LHCN-M2 (cell line): ENCODE measurements around the gene SAP30BP. TPM values are rescaled to one million over a fixed set of nuclear protein-coding genes. Genes with fewer than 3 reads are reported as not detected.

Experiments
- DNase-seq: peaks from one replicate; pipeline ENCODE4 v3.0.0-alpha.2; 2012; ENCODE audit warnings: low read depth
- total RNA-seq: library from RNA; depleted of rRNA; stranded (reverse); fragments of >200 nt; gene quantifications from 2 replicates; pipeline ENCODE4 v1.2.3, GENCODE V29; 2014

SAP30BP gene
- total RNA-seq, 1 experiment from 2014 or later, result 58.4 TPM

DNA sequence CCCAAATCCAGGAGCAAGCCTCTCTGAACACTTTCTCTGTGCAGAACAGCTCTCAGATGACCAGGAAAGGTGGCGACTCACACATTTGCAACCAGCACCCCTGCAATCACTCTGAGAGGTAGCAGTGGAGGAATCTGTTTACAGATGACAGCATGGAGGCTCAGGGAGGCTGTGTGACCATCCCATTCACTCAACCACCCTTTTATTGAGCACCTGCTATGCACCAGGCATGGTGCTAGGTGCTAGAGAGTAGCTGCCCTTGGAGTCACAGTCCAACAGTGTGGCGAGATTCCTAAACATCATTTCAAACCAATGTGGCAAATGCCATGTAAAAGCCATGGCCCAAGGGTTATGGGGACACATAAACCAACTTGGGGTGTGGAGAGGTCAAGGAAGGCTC lies 52.6 kb downstream of the SAP30BP start:
- DNase-seq, result no peak

DNA sequence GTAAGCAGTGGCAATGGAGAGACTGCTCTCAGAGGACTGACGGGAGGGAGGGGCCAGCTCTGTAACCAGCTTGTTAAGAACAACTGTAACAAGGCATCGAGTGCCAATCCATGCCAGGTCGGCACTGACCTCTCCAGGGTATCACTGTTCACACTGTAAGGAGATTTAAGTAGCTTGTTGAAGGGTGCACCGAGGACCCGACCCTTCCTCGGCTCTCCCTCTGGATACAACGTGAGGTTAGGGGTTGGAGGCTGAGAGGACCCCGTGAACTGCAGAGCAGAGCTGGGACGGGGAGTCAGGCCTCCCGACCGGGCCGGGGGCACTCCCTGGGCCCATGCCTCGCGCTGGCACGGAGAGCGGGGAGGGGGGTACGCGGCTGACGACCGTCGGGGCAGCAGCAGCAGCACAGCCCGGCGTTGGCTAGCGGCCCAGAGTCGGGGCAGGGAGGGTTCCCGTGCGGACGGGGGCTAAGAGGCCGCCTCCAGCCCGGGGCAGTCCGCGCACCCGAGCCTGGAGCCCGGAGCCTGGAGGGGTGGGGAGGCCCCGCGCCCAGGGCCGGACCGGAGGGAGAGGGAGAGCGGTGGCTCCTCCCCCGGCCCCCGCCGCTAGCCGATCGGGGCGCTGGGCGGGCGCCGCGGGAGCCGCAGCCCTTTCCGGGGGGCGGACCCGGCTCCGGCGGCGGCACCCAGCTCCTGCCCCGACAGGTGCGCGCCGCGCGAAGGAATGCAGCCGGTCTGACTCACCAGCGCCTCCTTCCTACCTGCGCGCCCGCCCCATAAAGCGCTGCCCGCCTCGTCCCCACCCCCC lies 53.7 kb downstream of the SAP30BP start, which contains the start of gene ITGB4:
ITGB4 (plus strand) TSS at position 804 of the 807 bp plus-strand sequence. CDS start 3,245 bp downstream, outside the sequence.
- DNase-seq, result no peak

DNA sequence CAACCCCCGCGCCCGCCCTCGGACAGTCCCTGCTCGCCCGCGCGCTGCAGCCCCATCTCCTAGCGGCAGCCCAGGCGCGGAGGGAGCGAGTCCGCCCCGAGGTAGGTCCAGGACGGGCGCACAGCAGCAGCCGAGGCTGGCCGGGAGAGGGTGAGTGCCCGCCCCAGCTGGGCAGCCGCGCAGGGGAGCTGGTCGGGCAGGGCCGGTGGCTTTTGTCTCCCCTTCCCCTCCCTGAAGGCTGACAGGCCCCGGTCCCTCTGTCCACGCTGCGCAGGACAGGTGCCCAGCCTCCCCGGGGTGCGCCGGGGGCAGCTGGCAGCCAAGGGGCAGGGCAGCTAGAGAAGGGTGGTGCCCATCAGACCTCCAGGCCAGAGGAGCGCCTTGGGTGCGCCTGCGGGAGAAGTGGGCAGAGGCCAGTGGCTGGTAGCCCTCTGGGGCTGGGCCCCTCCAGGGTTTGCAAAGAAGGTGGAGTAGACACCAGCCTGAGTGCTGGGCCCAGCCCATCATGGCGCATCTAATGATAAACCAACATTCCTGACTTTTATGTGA lies 54.4 kb downstream of the SAP30BP start:
- DNase-seq, result no peak

DNA sequence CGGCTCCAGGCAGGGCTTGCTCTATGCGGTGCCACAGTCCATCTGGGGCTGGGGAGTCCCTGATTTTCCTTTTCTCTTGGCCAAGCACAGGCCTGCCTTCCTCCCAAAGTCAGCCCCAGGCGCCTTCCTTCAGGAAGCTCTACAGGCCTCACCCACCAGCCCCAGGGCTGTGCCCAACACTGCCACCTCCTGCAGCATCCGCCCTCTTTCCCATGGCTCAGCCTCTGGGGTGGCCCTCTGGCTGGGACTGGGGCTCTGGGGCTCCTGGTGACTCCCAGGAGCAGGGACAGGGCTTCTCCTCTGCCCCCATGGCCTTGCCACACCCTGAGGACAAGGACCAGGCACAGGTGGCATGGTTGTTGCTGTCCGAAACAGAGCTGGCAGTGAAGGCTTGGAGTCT lies 54.9 kb downstream of the SAP30BP start:
- no peak for DNase-seq

DNA sequence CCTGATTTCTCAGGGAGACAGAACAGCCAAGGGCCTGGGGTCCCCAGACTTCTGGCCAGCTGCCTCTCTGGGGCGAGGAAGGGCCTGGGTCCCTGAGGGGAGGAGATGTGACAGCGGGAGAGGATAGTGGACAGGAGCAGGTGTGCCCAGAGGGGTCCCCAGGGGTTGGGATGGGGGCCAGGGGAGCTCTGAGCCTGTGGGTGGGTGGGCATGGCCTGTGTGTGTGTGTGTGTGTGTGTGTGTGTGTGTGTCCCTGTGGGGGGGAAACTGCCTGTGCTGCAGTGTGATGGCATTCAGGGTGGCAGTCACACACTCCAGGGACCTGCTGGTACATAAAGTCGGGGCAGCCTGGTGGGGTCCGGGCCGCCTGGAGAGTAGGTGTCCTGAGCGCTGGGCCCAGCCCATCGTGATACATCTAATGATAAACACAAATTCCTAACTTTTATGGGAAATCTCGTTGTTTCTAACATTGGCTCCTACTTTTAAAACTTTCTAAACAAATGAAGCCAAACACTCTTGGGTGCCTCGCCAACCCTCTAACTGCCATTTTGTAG lies 55.5 kb downstream of the SAP30BP start:
- no peak for DNase-seq

DNA sequence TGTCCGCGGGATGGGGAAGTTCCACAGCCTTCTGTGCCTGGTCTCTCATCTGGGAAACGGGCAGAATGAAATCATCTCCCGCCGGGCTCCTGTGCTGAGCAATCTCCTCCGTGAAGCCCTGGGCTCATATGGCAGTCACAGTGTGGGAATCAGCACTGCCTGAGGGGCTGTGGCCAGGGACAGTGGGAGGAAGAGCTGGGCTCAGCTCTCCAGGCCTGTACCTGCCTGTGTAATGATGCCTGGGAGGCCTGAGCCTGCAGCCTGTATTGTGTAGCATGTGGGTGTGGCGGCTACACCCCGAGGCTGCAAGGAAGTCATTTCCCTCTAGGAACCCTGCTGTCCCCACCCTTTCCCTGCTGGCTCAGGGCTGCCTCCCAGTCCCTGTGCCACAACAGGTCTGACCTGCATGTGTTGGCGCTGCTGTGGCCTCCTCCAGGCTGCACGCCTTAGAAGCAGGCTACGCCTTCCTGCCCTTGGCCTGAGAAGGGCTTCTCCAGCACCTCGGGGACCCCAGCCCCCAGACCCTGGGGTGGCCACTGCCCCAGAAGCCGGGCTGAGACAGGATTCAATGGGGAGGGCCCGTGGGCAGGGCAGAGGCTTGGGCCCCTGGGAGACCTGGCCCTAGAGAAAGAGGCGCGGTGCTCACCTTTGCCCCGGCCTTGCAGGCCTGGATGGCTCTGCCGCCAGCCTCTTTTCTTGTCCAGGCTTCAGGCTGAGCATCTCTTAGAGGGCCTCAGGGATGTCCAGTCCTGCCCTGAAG lies 56.2 kb downstream of the SAP30BP start:
- DNase-seq, result no peak

DNA sequence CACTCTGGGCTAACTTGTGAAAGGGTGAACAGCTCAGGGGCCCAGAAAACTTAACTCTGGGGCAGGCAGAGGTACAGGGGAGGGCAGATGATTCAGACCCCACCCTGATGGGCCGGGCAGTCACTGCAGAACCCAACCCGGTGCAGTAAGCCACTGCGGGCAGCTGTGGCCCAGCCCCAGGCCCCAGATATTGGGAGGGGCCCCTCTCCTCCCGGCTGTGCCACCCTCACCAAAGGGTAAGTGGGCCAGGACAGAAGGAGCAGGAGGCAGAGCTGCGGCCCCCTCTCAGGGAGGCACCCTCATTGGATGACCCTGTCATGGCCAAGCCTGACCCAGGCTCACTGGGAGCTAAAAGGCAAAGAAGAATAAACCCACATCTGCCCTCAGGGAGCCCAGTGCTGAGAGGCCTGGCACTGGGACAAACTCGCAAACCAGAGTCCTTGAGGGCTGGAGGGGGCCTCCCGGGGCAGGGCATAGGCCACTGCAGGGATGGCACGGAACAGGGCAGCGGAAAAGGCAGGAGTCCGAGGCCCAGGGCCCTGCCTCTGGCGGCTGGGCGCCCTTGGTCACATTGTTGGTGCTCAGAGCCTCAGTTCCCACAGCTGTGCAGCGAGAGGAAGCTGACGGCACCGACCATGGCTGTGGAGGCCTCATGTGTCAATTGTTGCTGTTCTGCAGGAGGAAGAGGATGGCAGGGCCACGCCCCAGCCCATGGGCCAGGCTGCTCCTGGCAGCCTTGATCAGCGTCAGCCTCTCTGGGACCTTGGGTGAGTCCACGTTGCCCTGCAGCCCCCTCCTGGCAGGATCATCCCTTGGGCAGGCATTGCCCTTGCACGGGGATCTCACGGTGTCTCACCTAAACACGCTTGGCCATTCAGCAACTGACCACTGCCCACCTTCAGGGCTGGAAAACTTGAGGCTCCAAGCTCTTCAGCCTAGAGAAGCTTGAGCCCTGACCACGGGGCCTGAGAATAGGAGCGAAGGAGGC lies 57.2 kb downstream of the SAP30BP start:
- no peak for DNase-seq

DNA sequence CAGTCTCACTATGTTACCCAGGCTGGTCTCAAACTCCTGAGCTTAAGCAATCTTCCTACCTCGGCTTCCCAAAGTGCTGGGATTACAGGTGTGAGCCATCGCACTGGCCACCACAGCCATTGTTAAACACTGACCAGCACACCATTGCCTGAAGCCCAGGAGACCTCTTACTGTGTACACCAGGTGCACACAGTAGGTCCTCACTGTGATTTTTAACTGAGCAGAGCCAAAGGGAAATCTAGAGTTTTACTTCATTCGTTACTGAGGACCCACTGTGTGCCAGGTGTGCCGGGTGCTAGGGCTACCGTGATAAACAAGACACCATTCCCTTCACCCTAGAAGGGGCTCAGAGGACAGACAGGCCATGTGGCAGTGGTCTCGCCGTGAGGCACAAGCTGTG lies 58.4 kb downstream of the SAP30BP start:
- DNase-seq, result no peak

DNA sequence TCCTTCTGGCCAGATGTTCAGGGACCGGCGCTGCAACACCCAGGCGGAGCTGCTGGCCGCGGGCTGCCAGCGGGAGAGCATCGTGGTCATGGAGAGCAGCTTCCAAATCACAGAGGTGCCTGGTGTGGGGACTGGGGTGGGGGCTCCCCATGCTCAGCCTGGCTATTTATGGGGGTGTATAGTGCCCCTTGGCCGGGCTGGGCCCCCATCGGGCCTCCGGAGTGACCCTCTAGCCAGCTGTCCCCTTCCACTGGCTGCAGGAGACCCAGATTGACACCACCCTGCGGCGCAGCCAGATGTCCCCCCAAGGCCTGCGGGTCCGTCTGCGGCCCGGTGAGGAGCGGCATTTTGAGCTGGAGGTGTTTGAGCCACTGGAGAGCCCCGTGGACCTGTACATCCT lies 60.3 kb downstream of the SAP30BP start:
- DNase-seq, result no peak

DNA sequence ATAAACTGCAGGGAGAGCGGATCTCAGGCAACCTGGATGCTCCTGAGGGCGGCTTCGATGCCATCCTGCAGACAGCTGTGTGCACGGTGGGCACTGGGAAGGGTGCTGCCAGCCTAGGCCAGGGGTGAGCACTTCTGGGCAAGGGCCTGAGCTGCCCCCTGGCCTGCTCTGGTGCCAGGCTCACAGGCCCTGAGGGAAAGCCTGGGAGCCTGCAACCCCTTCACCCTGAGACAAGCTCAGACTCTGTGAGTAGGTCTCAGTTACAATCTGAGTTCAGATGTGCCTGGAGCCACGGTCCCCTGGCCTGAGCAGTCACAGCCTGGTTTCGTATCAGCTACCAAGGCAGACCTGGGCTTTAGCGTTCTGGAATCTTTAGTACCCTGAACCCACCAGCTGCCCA lies 62.2 kb downstream of the SAP30BP start:
- no peak for DNase-seq

DNA sequence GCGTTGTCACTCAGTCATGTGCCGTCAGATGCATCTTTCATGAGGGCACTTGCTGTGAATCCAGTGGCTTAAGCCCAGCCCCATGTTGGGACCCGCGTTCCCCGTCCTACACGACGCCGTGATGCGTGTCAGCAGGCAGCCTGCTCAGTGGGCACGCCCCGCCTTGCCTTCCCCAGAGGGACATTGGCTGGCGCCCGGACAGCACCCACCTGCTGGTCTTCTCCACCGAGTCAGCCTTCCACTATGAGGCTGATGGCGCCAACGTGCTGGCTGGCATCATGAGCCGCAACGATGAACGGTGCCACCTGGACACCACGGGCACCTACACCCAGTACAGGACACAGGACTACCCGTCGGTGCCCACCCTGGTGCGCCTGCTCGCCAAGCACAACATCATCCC lies 62.9 kb downstream of the SAP30BP start:
- no peak for DNase-seq

DNA sequence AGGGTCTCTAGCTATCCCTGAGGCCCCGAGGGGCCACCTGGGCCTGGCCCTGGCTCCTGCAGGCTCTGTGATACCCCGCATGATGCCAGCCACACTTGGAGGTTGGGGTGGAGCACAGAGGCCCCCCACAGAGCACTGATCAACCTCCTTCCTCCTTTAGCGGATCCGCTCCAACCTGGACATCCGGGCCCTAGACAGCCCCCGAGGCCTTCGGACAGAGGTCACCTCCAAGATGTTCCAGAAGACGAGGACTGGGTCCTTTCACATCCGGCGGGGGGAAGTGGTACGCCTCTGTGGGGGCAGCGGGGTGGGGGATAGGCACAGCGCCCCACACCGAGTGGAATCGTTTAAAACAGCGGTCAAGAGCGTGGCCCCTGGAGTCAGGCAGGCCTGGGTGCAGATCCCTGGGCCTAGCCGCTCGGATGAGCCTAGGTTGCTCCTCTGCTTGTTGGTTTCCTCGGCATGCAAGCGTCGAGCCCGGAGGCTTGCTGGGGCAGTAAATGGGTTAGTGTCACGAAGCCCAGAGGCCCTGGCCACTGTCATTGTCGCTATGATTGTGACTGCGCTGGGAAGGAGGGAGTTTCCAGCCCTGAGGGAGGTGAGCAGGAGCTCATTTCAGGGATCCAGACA lies 64.1 kb downstream of the SAP30BP start:
- DNase-seq, result no peak

DNA sequence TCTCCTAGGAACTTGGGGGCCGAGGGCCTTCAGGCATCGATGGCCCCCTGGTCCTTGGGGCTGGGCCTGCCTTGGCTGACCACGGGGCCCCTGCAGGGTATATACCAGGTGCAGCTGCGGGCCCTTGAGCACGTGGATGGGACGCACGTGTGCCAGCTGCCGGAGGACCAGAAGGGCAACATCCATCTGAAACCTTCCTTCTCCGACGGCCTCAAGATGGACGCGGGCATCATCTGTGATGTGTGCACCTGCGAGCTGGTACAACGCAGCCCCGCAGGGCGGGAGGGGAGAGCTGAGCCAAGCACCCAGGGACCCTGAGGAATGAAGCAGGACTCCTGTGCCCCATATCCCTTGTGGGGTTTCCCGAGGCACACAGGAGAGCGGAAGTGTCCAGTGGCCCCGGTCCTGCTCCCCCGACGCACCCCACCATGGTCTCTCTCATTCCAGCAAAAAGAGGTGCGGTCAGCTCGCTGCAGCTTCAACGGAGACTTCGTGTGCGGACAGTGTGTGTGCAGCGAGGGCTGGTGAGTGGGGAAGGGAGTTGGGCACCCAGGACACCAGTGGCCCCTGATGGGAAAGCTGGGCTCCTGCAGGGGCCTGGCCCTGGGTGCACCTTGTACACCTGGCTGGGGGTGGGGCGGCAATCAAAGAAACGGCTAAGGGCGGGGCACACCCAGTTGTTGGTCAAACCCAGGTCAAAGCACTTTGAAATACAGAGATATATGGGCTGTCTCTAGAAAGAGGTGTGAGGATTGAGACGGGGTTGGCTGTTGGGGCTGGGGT lies 64.8 kb downstream of the SAP30BP start:
- DNase-seq, result no peak

DNA sequence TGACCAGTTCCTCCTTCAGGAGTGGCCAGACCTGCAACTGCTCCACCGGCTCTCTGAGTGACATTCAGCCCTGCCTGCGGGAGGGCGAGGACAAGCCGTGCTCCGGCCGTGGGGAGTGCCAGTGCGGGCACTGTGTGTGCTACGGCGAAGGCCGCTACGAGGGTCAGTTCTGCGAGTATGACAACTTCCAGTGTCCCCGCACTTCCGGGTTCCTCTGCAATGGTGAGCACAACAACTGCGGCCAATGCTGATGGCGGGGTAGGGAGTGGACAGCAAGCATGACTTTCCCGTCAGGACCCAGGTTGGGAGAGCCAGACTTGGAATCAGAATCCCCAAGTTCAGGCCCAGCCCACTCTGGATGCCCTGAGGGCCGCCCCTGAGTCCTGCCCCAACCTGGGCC lies 66.3 kb downstream of the SAP30BP start:
- no peak for DNase-seq

DNA sequence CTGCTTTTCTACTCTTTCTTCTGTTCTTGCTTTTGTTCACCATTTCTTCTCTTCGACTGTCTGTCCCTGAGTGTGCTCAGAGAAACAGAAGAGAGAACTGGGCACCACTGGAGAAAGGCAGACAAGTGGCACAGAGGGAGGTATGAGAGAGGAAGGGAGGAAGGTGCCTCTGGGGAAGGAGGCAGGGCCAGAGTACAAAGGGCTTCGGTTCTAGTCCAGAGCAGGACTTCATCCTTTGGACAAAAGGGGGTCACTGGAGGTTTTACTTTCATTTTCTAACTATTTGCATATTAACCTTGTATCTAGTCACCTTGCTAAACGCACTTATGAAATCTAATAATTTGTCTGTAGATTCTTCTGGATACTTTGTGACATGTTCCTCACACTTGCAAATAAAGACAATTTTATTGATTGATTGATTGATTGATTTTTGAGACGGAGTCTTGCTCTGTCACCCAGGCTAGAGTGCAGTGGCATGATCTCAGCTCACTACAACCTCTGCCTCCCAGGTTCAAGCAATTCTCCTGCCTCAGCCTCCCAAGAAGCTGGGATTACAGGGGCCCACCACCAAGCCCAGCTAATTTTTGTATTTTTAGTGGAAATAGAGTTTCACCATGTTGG lies 67.6 kb downstream of the SAP30BP start:
- DNase-seq, result no peak

DNA sequence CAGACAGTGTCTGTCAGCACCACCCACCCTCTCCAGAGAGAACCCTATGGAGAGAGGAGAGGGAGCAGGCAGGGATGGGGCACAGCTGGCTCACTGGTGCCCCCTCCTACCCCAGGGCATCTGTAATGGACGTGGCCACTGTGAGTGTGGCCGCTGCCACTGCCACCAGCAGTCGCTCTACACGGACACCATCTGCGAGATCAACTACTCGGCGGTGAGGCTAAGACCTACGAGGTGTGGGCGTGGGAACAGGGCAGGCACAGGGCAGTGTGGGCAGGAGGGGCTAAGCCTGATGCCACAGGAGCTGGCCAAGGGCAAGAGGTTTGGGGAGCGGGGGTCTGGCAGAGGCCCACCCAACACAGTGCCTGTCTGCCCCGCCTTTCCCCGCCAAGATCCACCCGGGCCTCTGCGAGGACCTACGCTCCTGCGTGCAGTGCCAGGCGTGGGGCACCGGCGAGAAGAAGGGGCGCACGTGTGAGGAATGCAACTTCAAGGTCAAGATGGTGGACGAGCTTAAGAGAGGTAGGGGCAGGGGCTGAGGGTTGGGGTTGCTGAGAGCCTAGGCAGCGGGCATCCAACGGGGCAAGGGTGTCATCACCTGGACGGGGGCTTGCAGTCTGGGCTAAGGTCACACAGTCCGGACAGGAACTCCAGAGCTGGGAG lies 69.2 kb downstream of the SAP30BP start:
- no peak for DNase-seq

DNA sequence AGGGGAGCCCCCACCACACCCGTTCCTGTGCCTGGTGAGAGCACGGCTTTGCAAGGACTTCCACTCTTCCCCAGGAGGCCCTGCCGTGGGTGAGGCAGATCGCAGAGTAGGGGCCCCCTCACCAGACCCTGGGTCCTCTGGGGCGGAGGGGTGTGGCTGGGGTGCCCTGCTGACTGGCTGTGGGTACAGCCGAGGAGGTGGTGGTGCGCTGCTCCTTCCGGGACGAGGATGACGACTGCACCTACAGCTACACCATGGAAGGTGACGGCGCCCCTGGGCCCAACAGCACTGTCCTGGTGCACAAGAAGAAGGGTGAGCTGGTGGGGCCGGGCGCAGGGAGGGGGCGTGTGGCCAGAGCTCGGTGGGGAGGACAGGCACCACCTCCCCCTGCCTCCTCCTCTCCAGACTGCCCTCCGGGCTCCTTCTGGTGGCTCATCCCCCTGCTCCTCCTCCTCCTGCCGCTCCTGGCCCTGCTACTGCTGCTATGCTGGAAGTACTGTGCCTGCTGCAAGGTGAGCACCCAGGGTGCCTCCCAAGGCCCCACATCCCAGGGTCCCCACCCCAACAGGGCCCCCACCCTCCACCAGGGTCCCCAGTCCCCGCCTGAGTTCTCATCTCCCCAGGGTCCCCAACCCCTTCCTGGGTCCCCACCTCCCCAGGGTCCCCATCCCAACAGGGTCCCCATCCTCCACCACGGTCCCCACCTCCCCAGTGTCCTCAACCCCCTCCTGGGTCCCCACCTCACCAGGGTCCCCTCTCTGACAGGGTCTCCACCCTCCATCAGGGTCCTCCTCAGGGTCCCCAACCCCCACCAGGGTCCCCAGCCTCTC lies 70.2 kb downstream of the SAP30BP start:
- no peak for DNase-seq
